IMR-90 (cell line): ENCODE measurements around the gene ELAVL4. TPM values are rescaled to one million over a fixed set of nuclear protein-coding genes. Genes with fewer than 3 reads are reported as not detected.

Experiments used
- ATAC-seq: fragments of 200-7000 bp; cut with Tn5 transposase; 2 replicates; pipeline ENCODE4 v1.9.1; 2020; ENCODE audit warnings: low read depth, mild to moderate bottlenecking, moderate library complexity
- BruUV-seq: library from RNA; stranded (reverse); fragments of 400-500 nt; replicated peaks from 2 replicates; lab custom pipeline; 2021; lab: Mats Ljungman, UMichigan
- CTCF ChIA-PET: fragments of 300-600 bp; formaldehyde crosslinking; extraction: SDS; loops from one replicate; lab custom pipeline; 2021; ENCODE audit warnings: antibody characterized with exemption; lab: Yijun Ruan, JAX
- POLR2A ChIA-PET: fragments of 300-600 bp; sonication (Branson Sonifier 250); formaldehyde crosslinking; loops from one replicate; lab custom pipeline; 2022; ENCODE audit warnings: antibody characterized with exemption; ENCODE audit not compliant: unreplicated experiment; lab: Charles Lee
- DNase-seq: peaks from one replicate; pipeline ENCODE4 v3.0.0; 2013
- H2AFZ ChIP-seq: replicated peaks from 2 replicates; pipeline ENCODE3; 2013; ENCODE audit warnings: low read length, mild to moderate bottlenecking; ENCODE audit not compliant: poor library complexity
- H2AK5ac ChIP-seq: 2 replicates; pipeline ENCODE4 v1.6.1; 2013; ENCODE audit warnings: low read depth, low read length, inconsistent platforms
- H2AK9ac ChIP-seq: replicated peaks from 2 replicates; pipeline ENCODE3; 2013; ENCODE audit warnings: mild to moderate bottlenecking, low read depth, low read length, moderate library complexity; ENCODE audit not compliant: poor library complexity
- H2BK120ac ChIP-seq: 2 replicates; pipeline ENCODE4 v1.6.1; 2013; ENCODE audit warnings: low read depth, low read length, inconsistent platforms
- H2BK15ac ChIP-seq: 3 replicates; pipeline ENCODE4 v1.6.1; 2013; ENCODE audit warnings: low read depth, low read length, inconsistent platforms
- H2BK20ac ChIP-seq: 2 replicates; pipeline ENCODE4 v1.6.1; 2013; ENCODE audit warnings: low read depth, mild to moderate bottlenecking, inconsistent platforms, low read length, moderate library complexity
- H2BK5ac ChIP-seq: 2 replicates; pipeline ENCODE4 v1.6.1; 2013; ENCODE audit warnings: mild to moderate bottlenecking, low read depth, low read length, inconsistent platforms; ENCODE audit not compliant: poor library complexity, severe bottlenecking
- H3K14ac ChIP-seq: replicated peaks from 2 replicates; pipeline ENCODE4 v1.6.1; 2013; ENCODE audit warnings: low read depth, low read length, inconsistent platforms
- H3K18ac ChIP-seq: 2 replicates; pipeline ENCODE4 v1.6.1; 2013; ENCODE audit warnings: low read depth, low read length, control low read depth
- H3K23ac ChIP-seq: 2 replicates; pipeline ENCODE4 v1.6.1; 2013; ENCODE audit warnings: low read depth, low read length, inconsistent platforms
- H3K27ac ChIP-seq: 2 replicates; pipeline ENCODE4 v1.5.1; 2013; ENCODE audit warnings: mild to moderate bottlenecking, control low read depth, low read length; ENCODE audit not compliant: insufficient read depth
- H3K27me3 ChIP-seq: 2 replicates; pipeline ENCODE4 v1.6.1; 2013; ENCODE audit warnings: low read length; ENCODE audit not compliant: control insufficient read depth, insufficient read depth
- H3K36me3 ChIP-seq: 2 replicates; pipeline ENCODE4 v1.6.1; 2013; ENCODE audit warnings: low read length, mixed read lengths; ENCODE audit not compliant: control insufficient read depth, insufficient read depth
- H3K4ac ChIP-seq: 2 replicates; pipeline ENCODE4 v1.6.1; 2013; ENCODE audit warnings: low read depth, low read length, inconsistent platforms
- H3K4me1 ChIP-seq: 2 replicates; pipeline ENCODE4 v1.6.1; 2013; ENCODE audit warnings: low read length, mixed read lengths; ENCODE audit not compliant: control insufficient read depth, insufficient read depth
- H3K4me2 ChIP-seq: 2 replicates; pipeline ENCODE4 v1.6.1; 2013; ENCODE audit warnings: low read depth, mild to moderate bottlenecking, control low read depth, low read length, moderate library complexity
- H3K4me3 ChIP-seq: 2 replicates; pipeline ENCODE4 v1.5.1; 2013; ENCODE audit warnings: low read depth, mild to moderate bottlenecking, control low read depth, low read length, moderate library complexity; ENCODE audit not compliant: insufficient read depth
- H3K56ac ChIP-seq: 2 replicates; pipeline ENCODE4 v1.6.1; 2013; ENCODE audit warnings: low read length, inconsistent platforms; ENCODE audit not compliant: insufficient read depth; ENCODE audit errors: extremely low read depth
- H3K79me1 ChIP-seq, 2 experiments: 2 replicates each; pipeline ENCODE4 v1.6.1; 2013; ENCODE audit warnings: low read length in 2 of 2, inconsistent platforms in 1 of 2, low read depth in 1 of 2
- H3K9ac ChIP-seq: 2 replicates; pipeline ENCODE4 v1.6.1; 2013; ENCODE audit warnings: low read depth, low read length, control low read depth
- H3K9me1 ChIP-seq: 2 replicates; pipeline ENCODE4 v1.6.1; 2013; ENCODE audit warnings: low read length, inconsistent platforms; ENCODE audit not compliant: insufficient read depth
- H3K9me3 ChIP-seq: 2 replicates; pipeline ENCODE4 v1.6.1; 2013; ENCODE audit warnings: low read length; ENCODE audit not compliant: control insufficient read depth, insufficient read depth
- H4K20me1 ChIP-seq: 2 replicates; pipeline ENCODE4 v1.6.1; 2013; ENCODE audit warnings: low read length, inconsistent platforms; ENCODE audit not compliant: insufficient read depth
- H4K5ac ChIP-seq: 2 replicates; pipeline ENCODE4 v1.6.1; 2013; ENCODE audit warnings: mild to moderate bottlenecking, low read depth, low read length, control low read depth
- H4K8ac ChIP-seq, 2 experiments: 2 replicates each; pipeline ENCODE4 v1.6.1; 2013; ENCODE audit warnings: low read depth in 2 of 2, low read length in 2 of 2, control low read depth in 1 of 2, inconsistent platforms in 1 of 2
- H4K91ac ChIP-seq: 2 replicates; pipeline ENCODE4 v1.6.1; 2013; ENCODE audit warnings: low read depth, low read length, inconsistent platforms; ENCODE audit not compliant: insufficient read depth
- WGBS, 2 experiments: methylation state at CpG; one replicate each; pipeline versions ENCODE4 v1.1.5 to v1.1.7; 2013; ENCODE audit warnings: missing lambda C conversion rate in 2 of 2; ENCODE audit not compliant: insufficient read length in 1 of 2; ENCODE audit errors: extremely low coverage in 2 of 2; 5-methylcytosine and 5-hydroxymethylcytosine counted together
- dilution Hi-C: fragments of 300-500 bp; cut with HindIII; formaldehyde crosslinking; loops from one replicate; pipeline ENCODE4 v1.14.3; 2018; ENCODE audit warnings: low sequenced_read_pairs; ENCODE audit not compliant: unreplicated experiment
- in situ Hi-C: fragments of 300-500 bp; cut with MboI; formaldehyde crosslinking; loops from 3 replicates; pipeline ENCODE4 v1.14.3; 2019; ENCODE audit warnings: low sequenced_read_pairs, inconsistent platforms, mixed read lengths
- intact Hi-C: fragments of 100-400 bp; cut with micrococcal nuclease; formaldehyde crosslinking; loops from 2 replicates; pipeline ENCODE4 v1.10.0; 2022
- polyA plus RNA-seq, 3 experiments: library from polyadenylated mRNA; depleted of rRNA; stranded (reverse); fragments of >200 nt; gene quantifications; 2 replicates each; pipeline ENCODE4 v1.2.3, GENCODE V29; 2012; ENCODE audit warnings: low replicate concordance in 1 of 3
- total RNA-seq: library from RNA; depleted of rRNA; stranded (reverse); fragments of >200 nt; gene quantifications from 2 replicates; pipeline ENCODE4 v1.2.3, GENCODE V29; 2012
- TF ChIP-seq, protein P1 (sequence below): fragments of 150-350 bp; IDR thresholded peaks from 2 replicates; pipeline ENCODE4 v1.6.1; 2016; ENCODE audit warnings: low read depth, mild to moderate bottlenecking, low read length, moderate library complexity, borderline replicate concordance

Gene ELAVL4
- total and polyA plus RNA-seq, 2 of the 4 experiments (the other 2 are of a cell fraction) = not detected

DNA sequence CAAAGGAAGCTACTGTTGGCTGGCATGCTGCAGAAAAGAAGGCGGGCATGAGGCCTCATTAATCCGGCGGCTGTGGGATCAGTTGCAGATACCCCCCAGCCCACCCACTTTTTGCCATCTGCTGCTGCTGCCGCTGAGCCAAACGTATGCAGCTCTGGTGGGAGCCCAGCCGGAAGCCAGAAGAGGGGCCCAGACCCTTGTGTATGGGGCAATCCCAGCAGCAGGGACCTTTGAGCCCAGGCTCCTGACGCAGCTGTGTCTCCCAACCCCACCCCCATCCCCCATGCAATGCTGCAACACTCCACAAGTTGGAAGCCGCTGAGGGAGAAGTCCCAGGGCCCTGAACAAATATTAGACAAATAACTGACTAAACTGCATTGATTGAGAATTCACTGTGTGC is 106.0 kb downstream of the ELAVL4 start:
- Histone ChIP-seq H2BK120ac (no peak overlapping the region), H3K14ac (no peak overlapping the region), H4K20me1 (no peaks in the 10 kb centered on the region), H2BK15ac (no peak overlapping the region), H3K4me2 (no peak overlapping the region), H3K9ac (no peak overlapping the region), H2AFZ (no peak overlapping the region), H3K23ac (no peak overlapping the region), H2BK5ac (no peak overlapping the region), H3K4ac (no peak overlapping the region), H2BK20ac (no peak overlapping the region), H4K5ac (no peak overlapping the region), H3K9me3 (peaks cover 5% of the 10 kb centered on the region), H4K8ac (no peak overlapping the region), H3K9me1 (no peaks in the 10 kb centered on the region), H3K4me3 (no peak overlapping the region), H3K18ac (no peak overlapping the region), H3K27ac (no peak overlapping the region), H3K79me1 (no peaks in the 10 kb centered on the region), H2AK5ac (no peak overlapping the region), H2AK9ac (no peak overlapping the region), H3K56ac (no peak overlapping the region), H4K91ac (no peak overlapping the region), H3K27me3 (no peaks in the 10 kb centered on the region), H3K36me3 (no peaks in the 10 kb centered on the region), H3K4me1 (no peaks in the 10 kb centered on the region)
- in situ Hi-C loops = no loop called here
- ATAC-seq (no peak), DNase-seq (no peak)
- ChIA-PET CTCF (no interaction called here), POLR2A (no interaction called here)
- WGBS, 2 experiments = 50% methylated on average over 1 of the region's 8 CpGs; no CpG with 5 or more reads in 1 of the 2 experiments
- BruUV-seq = no TSS peak
- TF ChIP-seq, protein P1, sequence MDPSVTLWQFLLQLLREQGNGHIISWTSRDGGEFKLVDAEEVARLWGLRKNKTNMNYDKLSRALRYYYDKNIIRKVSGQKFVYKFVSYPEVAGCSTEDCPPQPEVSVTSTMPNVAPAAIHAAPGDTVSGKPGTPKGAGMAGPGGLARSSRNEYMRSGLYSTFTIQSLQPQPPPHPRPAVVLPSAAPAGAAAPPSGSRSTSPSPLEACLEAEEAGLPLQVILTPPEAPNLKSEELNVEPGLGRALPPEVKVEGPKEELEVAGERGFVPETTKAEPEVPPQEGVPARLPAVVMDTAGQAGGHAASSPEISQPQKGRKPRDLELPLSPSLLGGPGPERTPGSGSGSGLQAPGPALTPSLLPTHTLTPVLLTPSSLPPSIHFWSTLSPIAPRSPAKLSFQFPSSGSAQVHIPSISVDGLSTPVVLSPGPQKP = no peak
- intact Hi-C loops = no loop called here
- dilution Hi-C loops = no loop called here
